Upper lobe of left lung (tissue), 6 donors: ENCODE measurements around the gene ABHD15. TPM values are rescaled to one million over a fixed set of nuclear protein-coding genes. Genes with fewer than 3 reads are reported as not detected.

Experiments used
- ATAC-seq, 2 donors: fragments of 200-7000 bp; cut with Tn5 transposase; one replicate each; pipeline ENCODE4 v1.9.1; 2022; ENCODE audit warnings: mild to moderate bottlenecking in 2 of 2, moderate library complexity in 2 of 2; ENCODE audit not compliant: low FRiP score in 2 of 2
- DNase-seq, 2 donors: peaks; one replicate each; pipeline ENCODE4 v3.0.0-alpha.2; 2019 to 2020
- H3K27ac ChIP-seq, 4 donors: fragments of 200-600 bp; sonication (generic); one replicate each; pipeline ENCODE4 v1.5.1; 2016 to 2019
- H3K27me3 ChIP-seq, 4 donors: fragments of 200-600 bp; sonication (generic); one replicate each; pipeline ENCODE4 v1.5.1; 2017 to 2019
- H3K36me3 ChIP-seq, 4 donors: fragments of 200-600 bp; sonication (generic); one replicate each; pipeline ENCODE4 v1.5.1; 2016 to 2019
- H3K4me1 ChIP-seq, 4 donors: fragments of 200-600 bp; sonication (generic); one replicate each; pipeline ENCODE4 v1.5.1; 2018 to 2019
- H3K4me3 ChIP-seq, 4 donors: fragments of 200-600 bp; sonication (generic); one replicate each; pipeline ENCODE4 v1.5.1; 2017 to 2019; ENCODE audit warnings: mild to moderate bottlenecking in 2 of 4, moderate library complexity in 1 of 4
- H3K9me3 ChIP-seq, 4 donors: fragments of 200-600 bp; sonication (generic); one replicate each; pipeline ENCODE4 v1.5.1; 2018 to 2019
- EP300 ChIP-seq, 4 donors: sonication (generic); formaldehyde crosslinking; IDR thresholded peaks; one replicate each; pipeline ENCODE4 v1.5.1; 2017; ENCODE audit warnings: antibody characterized with exemption in 4 of 4, control low read depth in 2 of 4
- POLR2A ChIP-seq, 4 donors: fragments of 450-650 bp; IDR thresholded peaks; one replicate each; pipeline ENCODE4 v1.5.1; 2016 to 2017; ENCODE audit warnings: antibody characterized with exemption in 4 of 4, mild to moderate bottlenecking in 2 of 4
- POLR2AphosphoS5 ChIP-seq, 2 donors: sonication (generic); formaldehyde crosslinking; IDR thresholded peaks; one replicate each; pipeline ENCODE4 v1.5.1; 2017; ENCODE audit warnings: antibody characterized with exemption in 2 of 2
- WGBS, 2 donors: methylation state at CpG; one replicate each; pipeline ENCODE4 v1.1.5; 2017 to 2018; 5-methylcytosine and 5-hydroxymethylcytosine counted together
- total RNA-seq, 6 donors: library from RNA; depleted of rRNA in 4 of 6; stranded (reverse); fragments of >200 nt in 4 of 6; gene quantifications; one replicate each; pipeline versions ENCODE4 v1.1.0 to v1.2.1, GENCODE V29; 2016 to 2021
- TF ChIP-seq, protein P1 (sequence below), 6 experiments: fragments of 450-650 bp in 4 of 6; fragments of 200-600 bp in 2 of 6; sonication (generic) in 2 of 6; IDR thresholded peaks; one replicate each; pipeline ENCODE4 v1.5.1; 2016 to 2019; ENCODE audit warnings: antibody characterized with exemption in 6 of 6
- donor health status: DM: no; HTN: no; CAD: no; lungs with moderate emphysema.
- donor health status: DM: no; HTN: yes; CAD: no; lungs with severe emphysema.

ABHD15 gene
- total RNA-seq, 6 donors from 2014 or later, result 12.8 to 17.8 (median 14.9) TPM

GRCh38 chr17:29577385-29578211 lies 10.8 kb upstream of the ABHD15 start:
- DNase-seq (no peak), ATAC-seq (no peak)
- H3K9me3 ChIP-seq, result no peaks in the 10 kb centered on the region
- 73 to 76% methylated on average over 9 to 19 of the region's 22 CpGs for WGBS, 2 donors
- no peak overlapping the region for H3K4me3 ChIP-seq
- H3K27ac ChIP-seq, result peak overlapping the region in 1 of 4 donors; percentile 9
- peaks cover 7 to 18% (median 10%) of the 10 kb centered on the region in 4 donors for H3K4me1 ChIP-seq
- H3K36me3 ChIP-seq, result peaks cover 11 to 85% (median 68%) of the 10 kb centered on the region in 4 donors
- no peaks in the 10 kb centered on the region for H3K27me3 ChIP-seq
- TF ChIP-seq POLR2AphosphoS5 (IDR thresholded peaks at IDR 0.05) (no peak), EP300 (IDR thresholded peaks at IDR 0.05) (no peak), POLR2A (IDR thresholded peaks at IDR 0.05) (no peak)
- TF ChIP-seq, protein P1, sequence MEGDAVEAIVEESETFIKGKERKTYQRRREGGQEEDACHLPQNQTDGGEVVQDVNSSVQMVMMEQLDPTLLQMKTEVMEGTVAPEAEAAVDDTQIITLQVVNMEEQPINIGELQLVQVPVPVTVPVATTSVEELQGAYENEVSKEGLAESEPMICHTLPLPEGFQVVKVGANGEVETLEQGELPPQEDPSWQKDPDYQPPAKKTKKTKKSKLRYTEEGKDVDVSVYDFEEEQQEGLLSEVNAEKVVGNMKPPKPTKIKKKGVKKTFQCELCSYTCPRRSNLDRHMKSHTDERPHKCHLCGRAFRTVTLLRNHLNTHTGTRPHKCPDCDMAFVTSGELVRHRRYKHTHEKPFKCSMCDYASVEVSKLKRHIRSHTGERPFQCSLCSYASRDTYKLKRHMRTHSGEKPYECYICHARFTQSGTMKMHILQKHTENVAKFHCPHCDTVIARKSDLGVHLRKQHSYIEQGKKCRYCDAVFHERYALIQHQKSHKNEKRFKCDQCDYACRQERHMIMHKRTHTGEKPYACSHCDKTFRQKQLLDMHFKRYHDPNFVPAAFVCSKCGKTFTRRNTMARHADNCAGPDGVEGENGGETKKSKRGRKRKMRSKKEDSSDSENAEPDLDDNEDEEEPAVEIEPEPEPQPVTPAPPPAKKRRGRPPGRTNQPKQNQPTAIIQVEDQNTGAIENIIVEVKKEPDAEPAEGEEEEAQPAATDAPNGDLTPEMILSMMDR (IDR thresholded peaks at IDR 0.05), result no peak

- Histone ChIP-seq H3K36me3 (peaks cover 11 to 79% (median 64%) of the 10 kb centered on the region in 4 donors), H3K27ac (no peak overlapping the region), H3K9me3 (no peaks in the 10 kb centered on the region), H3K27me3 (no peaks in the 10 kb centered on the region), H3K4me1 (peaks cover 11 to 24% (median 14%) of the 10 kb centered on the region in 4 donors), H3K4me3 (no peak overlapping the region)
- 95 to 99% methylated on average over 6 to 9 of the region's 9 CpGs for WGBS, 2 donors
- DNase-seq (no peak), ATAC-seq (no peak)
- TF ChIP-seq EP300 (IDR thresholded peaks at IDR 0.05), result no peak
These were observed 10.1 kb upstream of the ABHD15 start for GRCh38 chr17:29577001-29577370.

DNA sequence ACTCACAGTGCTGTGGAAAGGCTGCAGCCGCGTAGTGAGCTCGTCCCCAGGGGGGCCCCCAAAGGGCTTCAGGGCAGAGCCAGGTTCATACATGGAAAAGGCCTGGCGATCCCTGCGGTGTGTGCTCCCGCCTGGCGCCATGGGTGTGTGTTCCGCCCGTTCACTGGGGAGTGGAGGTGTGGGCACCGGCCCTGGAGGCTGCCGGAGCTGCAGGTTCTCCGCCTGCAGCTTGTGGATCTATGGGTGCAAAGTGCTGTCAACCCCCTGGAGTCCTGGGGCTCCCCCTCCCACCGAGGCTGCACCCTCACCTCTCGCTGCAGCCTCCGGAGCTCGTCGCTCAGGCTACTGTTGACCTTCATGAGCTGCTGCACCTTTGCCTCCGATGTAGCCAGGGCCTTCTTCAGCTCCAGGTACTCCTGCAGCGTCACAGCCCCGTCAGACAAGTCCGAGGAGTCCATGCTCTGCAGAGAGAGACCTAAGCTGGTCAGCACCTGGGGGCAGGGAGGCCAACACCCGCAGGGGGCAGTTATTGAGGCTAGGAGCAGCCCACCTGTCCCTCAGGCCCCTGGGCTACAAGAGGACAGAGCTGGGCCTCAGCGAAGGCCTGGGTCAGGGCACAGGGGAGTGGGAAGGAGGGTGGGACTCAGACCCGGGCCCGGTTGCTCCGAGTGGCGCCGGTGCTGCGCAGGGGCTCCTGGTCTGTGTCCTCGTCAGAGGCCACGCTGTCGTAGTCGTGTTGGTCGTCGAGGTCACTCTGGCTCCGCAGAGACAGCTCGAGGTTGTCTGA lies 9.6 kb upstream of the ABHD15 start:
- no peak for ATAC-seq
- no peak overlapping the region for H3K4me3 ChIP-seq
- DNase-seq, result no peak
- 90 to 95% methylated on average over 2 to 26 of the region's 37 CpGs for WGBS, 2 donors
- no peaks in the 10 kb centered on the region for H3K27me3 ChIP-seq
- H3K4me1 ChIP-seq, result peaks cover 11 to 24% (median 16%) of the 10 kb centered on the region in 4 donors
- TF ChIP-seq, protein P1 (IDR thresholded peaks at IDR 0.05), result no peak
- no peak for TF ChIP-seq EP300 (IDR thresholded peaks at IDR 0.05)
- TF ChIP-seq POLR2AphosphoS5 (IDR thresholded peaks at IDR 0.05), result no peak
- TF ChIP-seq POLR2A (IDR thresholded peaks at IDR 0.05), result no peak
- H3K27ac ChIP-seq, result no peak overlapping the region
- no peaks in the 10 kb centered on the region for H3K9me3 ChIP-seq
- peaks cover 11 to 73% (median 59%) of the 10 kb centered on the region in 4 donors for H3K36me3 ChIP-seq

DNA sequence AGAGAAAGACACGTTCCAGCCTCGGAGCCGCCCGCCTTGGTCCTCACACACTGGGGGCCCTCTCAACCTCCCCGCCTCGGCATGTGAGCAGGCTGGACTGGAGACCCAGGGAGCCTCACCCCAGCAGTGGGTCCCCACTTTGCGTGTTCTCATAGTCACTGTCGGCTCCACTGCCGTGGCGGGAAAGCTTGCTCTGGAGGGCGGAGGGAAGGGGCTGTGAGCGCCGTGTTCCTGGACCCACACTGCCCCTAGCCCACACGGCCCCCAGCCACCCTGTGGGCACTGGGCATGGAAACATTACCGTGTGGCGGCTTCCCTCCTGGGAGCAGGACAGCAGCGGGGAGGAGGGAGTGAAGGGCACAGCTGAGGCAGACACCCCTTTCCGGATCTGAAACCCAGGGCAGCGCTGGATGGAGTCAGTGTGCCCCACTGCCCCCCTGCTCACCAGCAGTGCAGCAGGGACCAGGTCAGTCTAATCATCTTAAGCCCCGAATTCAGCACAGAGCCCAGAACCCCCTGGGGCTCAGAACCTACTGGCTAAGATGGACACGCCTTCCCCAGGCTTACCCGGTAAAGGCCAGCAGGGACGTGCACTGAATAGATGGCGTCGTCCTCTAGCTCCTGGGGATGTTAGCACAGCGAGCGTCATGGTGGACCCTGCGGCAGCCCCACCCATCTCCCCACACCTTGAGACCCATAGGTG lies 8.8 kb upstream of the ABHD15 start:
- no peak for TF ChIP-seq POLR2A (IDR thresholded peaks at IDR 0.05)
- TF ChIP-seq, protein P1 (IDR thresholded peaks at IDR 0.05), result no peak
- TF ChIP-seq POLR2AphosphoS5 (IDR thresholded peaks at IDR 0.05), result no peak
- TF ChIP-seq EP300 (IDR thresholded peaks at IDR 0.05), result no peak
- H3K9me3 ChIP-seq, result no peaks in the 10 kb centered on the region
- ATAC-seq (no peak), DNase-seq (no peak)
- H3K27me3 ChIP-seq, result no peaks in the 10 kb centered on the region
- H3K4me1 ChIP-seq, result peaks cover 10 to 24% (median 16%) of the 10 kb centered on the region in 4 donors
- 92% methylated on average over 14 to 28 of the region's 28 CpGs for WGBS, 2 donors
- H3K36me3 ChIP-seq, result peaks cover 11 to 66% (median 55%) of the 10 kb centered on the region in 4 donors
- H3K27ac ChIP-seq, result no peak overlapping the region
- no peak overlapping the region for H3K4me3 ChIP-seq
